ENCODE measurements around the gene LY86. TPM values are rescaled to one million over a fixed set of nuclear protein-coding genes. Genes with fewer than 3 reads are reported as not detected.

LY86 gene
- total RNA-seq = 10 to 100 TPM in 2 of 5 experiments, 1 to 10 TPM in 3; 1.5 to 19.6 (median 4.5) TPM
- polyA plus RNA-seq = 1 to 10 TPM; 5.4 to 9.7 TPM
- 0.81 reads per million for total RNA-seq

GRCh38 chr6:6588064-6588923 lies at the start of gene LY86:
LY86 (plus strand) TSS chr6:6588720; CDS start chr6:6588735, 15 bp downstream.
- H3K4me1 Mint-ChIP-seq = peaks cover 54 to 90% (median 85%) of the 10 kb centered on the region in 7 donors
- H3K4me3 ChIP-seq (ENCODE audit: low read length) = peak within 1 kb of the TSS; percentile 31

GRCh38 chr6:6539036-6539435 lies 49.5 kb upstream of the LY86 start:
- H3K4me1 Mint-ChIP-seq = peaks cover 0 to 8% (median 5%) of the 10 kb centered on the region in 7 donors
- CTCF ChIA-PET = no interaction called here
- peaks cover 0 to 4% (median 0%) of the 10 kb centered on the region in 11 donors for H3K9me3 Mint-ChIP-seq
- H3K36me3 ChIP-seq (ENCODE audit: control insufficient read depth in 2 of 3, insufficient read depth in 3 of 3, low read length in 3 of 3) = no peaks in the 10 kb centered on the region
- H3K27me3 ChIP-seq (ENCODE audit: control insufficient read depth in 2 of 2, insufficient read depth in 2 of 2, low read length in 2 of 2) = no peaks in the 10 kb centered on the region
- H3K9me3 ChIP-seq (ENCODE audit: control insufficient read depth in 2 of 3, low read length in 3 of 3) = no peaks in the 10 kb centered on the region
- no peak overlapping the region for H3K4me3 ChIP-seq (ENCODE audit: low read length)
- ATAC-seq (no peak), DNase-seq (no peak)
- H3K27ac ChIP-seq (ENCODE audit: low read depth, low read length) = no peak overlapping the region
- H3K4me1 ChIP-seq (ENCODE audit: control insufficient read depth in 2 of 2, insufficient read depth in 2 of 2, low read length in 2 of 2) = no peaks in the 10 kb centered on the region
- no peak overlapping the region for H3K4me3 Mint-ChIP-seq
- intact Hi-C loops (cut with micrococcal nuclease) = no loop called here
- peaks cover 0 to 5% (median 3%) of the 10 kb centered on the region in 5 donors for H3K36me3 Mint-ChIP-seq
- POLR2A ChIA-PET = no interaction called here
- H3K27me3 Mint-ChIP-seq = peaks cover 25 to 74% (median 34%) of the 10 kb centered on the region in 5 donors
- no peak overlapping the region for H3K27ac Mint-ChIP-seq

More at GRCh38 chr6:6588064-6588923, at the start of gene LY86:
- Histone ChIP-seq H3K4me1 (ENCODE audit: control insufficient read depth in 2 of 2, insufficient read depth in 2 of 2, low read length in 2 of 2) (peaks cover 13 to 53% of the 10 kb centered on the region in 2 donors), H3K36me3 (ENCODE audit: control insufficient read depth in 2 of 3, insufficient read depth in 3 of 3, low read length in 3 of 3) (no peaks in the 10 kb centered on the region), H3K27me3 (ENCODE audit: control insufficient read depth in 2 of 2, insufficient read depth in 2 of 2, low read length in 2 of 2) (no peaks in the 10 kb centered on the region), H3K27ac (ENCODE audit: low read depth, low read length) (peak within 1 kb of the TSS; percentile 72), H3K9me3 (ENCODE audit: control insufficient read depth in 2 of 3, low read length in 3 of 3) (no peaks in the 10 kb centered on the region)
- DNase-seq (peak in 6 of 9 donors; percentile 34 to 64 (median 58)), ATAC-seq (peak; percentile 46)
- Mint-ChIP-seq H3K27ac (peak within 1 kb of the TSS; percentile 81 to 97 (median 94)), H3K36me3 (peaks cover 0 to 34% (median 0%) of the 10 kb centered on the region in 5 donors), H3K27me3 (peaks cover 0 to 5% (median 0%) of the 10 kb centered on the region in 5 donors), H3K9me3 (peaks cover 0 to 10% (median 0%) of the 10 kb centered on the region in 11 donors), H3K4me3 (peak within 1 kb of the TSS; percentile 74 to 87 (median 79))
- CTCF ChIA-PET = interaction anchor here (0.6 to 1.5 kb wide), 4 partner anchors 30 to 1104 kb away, joined by 3 to 5 read pairs (median 4); no protein-coding TSS in a partner anchor
- intact Hi-C loops (cut with micrococcal nuclease) = loop anchor here (1.0 to 5.0 kb wide), 6 partner anchors 22 to 549 kb away; no protein-coding TSS in a partner anchor
- POLR2A ChIA-PET = interaction anchor here (0.6 to 4.8 kb wide), 11 partner anchors 8 to 1109 kb away, joined by 3 to 35 read pairs (median 5); no protein-coding TSS in a partner anchor

- DNase-seq (no peak), ATAC-seq (no peak)
- Histone ChIP-seq H3K9me3 (ENCODE audit: control insufficient read depth in 2 of 3, low read length in 3 of 3) (no peaks in the 10 kb centered on the region), H3K4me1 (ENCODE audit: control insufficient read depth in 2 of 2, insufficient read depth in 2 of 2, low read length in 2 of 2) (peaks cover 0 to 13% of the 10 kb centered on the region in 2 donors), H3K27ac (ENCODE audit: low read depth, low read length) (no peak overlapping the region), H3K36me3 (ENCODE audit: control insufficient read depth in 2 of 3, insufficient read depth in 3 of 3, low read length in 3 of 3) (no peaks in the 10 kb centered on the region), H3K27me3 (ENCODE audit: control insufficient read depth in 2 of 2, insufficient read depth in 2 of 2, low read length in 2 of 2) (peaks cover 0 to 12% of the 10 kb centered on the region in 2 donors), H3K4me3 (ENCODE audit: low read length) (no peak overlapping the region)
- H3K9me3 Mint-ChIP-seq = peaks cover 0 to 4% (median 0%) of the 10 kb centered on the region in 11 donors
- H3K4me3 Mint-ChIP-seq = no peak overlapping the region
- peaks cover 0 to 5% (median 3%) of the 10 kb centered on the region in 5 donors for H3K36me3 Mint-ChIP-seq
- CTCF ChIA-PET = no interaction called here
- peaks cover 0 to 14% (median 10%) of the 10 kb centered on the region in 7 donors for H3K4me1 Mint-ChIP-seq
- H3K27me3 Mint-ChIP-seq = peaks cover 43 to 85% (median 56%) of the 10 kb centered on the region in 5 donors
- no peak overlapping the region for H3K27ac Mint-ChIP-seq
- intact Hi-C loops (cut with micrococcal nuclease) = loop anchor here in 1 of 2 donors (10.0 kb wide), 1 partner anchor 538 kb away; the partner anchor contains the start of gene NRN1
- POLR2A ChIA-PET = no interaction called here
Observed at GRCh38 chr6:6542357-6542756, 46.2 kb upstream of the LY86 start.

GRCh38 chr6:6543181-6543879 lies 45.2 kb upstream of the LY86 start:
- intact Hi-C loops (cut with micrococcal nuclease) = loop anchor here in 1 of 2 donors (10.0 kb wide), 1 partner anchor 539 kb away; the partner anchor contains the start of gene NRN1
- CTCF ChIA-PET = interaction anchor here (0.8 kb wide), 1 partner anchor 11 kb away, joined by 3 read pairs; no protein-coding TSS in a partner anchor
- Histone ChIP-seq H3K27me3 (ENCODE audit: control insufficient read depth in 2 of 2, insufficient read depth in 2 of 2, low read length in 2 of 2) (peaks cover 0 to 16% of the 10 kb centered on the region in 2 donors), H3K36me3 (ENCODE audit: control insufficient read depth in 2 of 3, insufficient read depth in 3 of 3, low read length in 3 of 3) (no peaks in the 10 kb centered on the region), H3K4me1 (ENCODE audit: control insufficient read depth in 2 of 2, insufficient read depth in 2 of 2, low read length in 2 of 2) (peaks cover 0 to 13% of the 10 kb centered on the region in 2 donors), H3K27ac (ENCODE audit: low read depth, low read length) (no peak overlapping the region), H3K4me3 (ENCODE audit: low read length) (no peak overlapping the region), H3K9me3 (ENCODE audit: control insufficient read depth in 2 of 3, low read length in 3 of 3) (no peaks in the 10 kb centered on the region)
- peaks cover 0 to 5% (median 3%) of the 10 kb centered on the region in 5 donors for H3K36me3 Mint-ChIP-seq
- H3K27ac Mint-ChIP-seq = no peak overlapping the region
- H3K4me1 Mint-ChIP-seq = peaks cover 0 to 10% (median 7%) of the 10 kb centered on the region in 7 donors
- peaks cover 0 to 4% (median 0%) of the 10 kb centered on the region in 11 donors for H3K9me3 Mint-ChIP-seq
- POLR2A ChIA-PET = no interaction called here
- peaks cover 48 to 90% (median 64%) of the 10 kb centered on the region in 5 donors for H3K27me3 Mint-ChIP-seq
- ATAC-seq = no peak
- DNase-seq = no peak
- H3K4me3 Mint-ChIP-seq = no peak overlapping the region

DNA sequence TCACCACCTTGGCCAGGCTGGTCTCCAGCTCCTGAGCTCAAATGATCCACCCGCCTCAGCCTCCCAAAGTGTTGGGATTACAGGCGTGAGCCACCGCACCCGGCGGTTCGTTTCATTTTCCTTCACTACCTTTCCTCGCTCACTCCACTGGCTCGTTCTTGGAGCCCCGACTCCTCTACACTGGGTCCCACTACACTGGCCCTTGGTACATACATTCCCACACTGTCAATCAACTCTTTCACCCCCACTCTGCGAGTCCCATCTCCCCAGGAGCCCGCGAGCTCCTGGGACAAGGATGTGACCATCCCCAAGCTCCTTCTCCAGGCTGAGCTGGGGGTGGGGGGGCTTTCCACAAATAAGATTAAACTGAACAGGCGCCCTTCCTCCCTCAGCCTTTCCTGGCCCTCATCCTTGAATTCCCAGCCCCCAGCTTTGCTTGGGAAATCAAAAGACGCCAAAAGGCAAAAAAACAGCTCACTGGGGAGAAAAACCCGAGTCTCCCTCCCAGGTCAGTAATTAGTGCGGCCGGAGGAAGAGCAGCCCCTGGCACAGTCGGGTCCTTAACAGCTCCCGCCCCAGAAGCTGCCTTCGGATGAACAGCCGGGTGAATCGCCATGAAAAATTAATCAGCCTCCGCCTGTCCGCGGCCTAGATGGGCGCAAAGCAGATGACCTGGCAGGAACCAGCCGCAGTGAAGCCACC lies 42.8 kb upstream of the LY86 start:
- DNase-seq (no peak), ATAC-seq (no peak)
- Histone ChIP-seq H3K9me3 (ENCODE audit: control insufficient read depth in 2 of 3, low read length in 3 of 3) (no peaks in the 10 kb centered on the region), H3K4me1 (ENCODE audit: control insufficient read depth in 2 of 2, insufficient read depth in 2 of 2, low read length in 2 of 2) (peaks cover 0 to 13% of the 10 kb centered on the region in 2 donors), H3K27me3 (ENCODE audit: control insufficient read depth in 2 of 2, insufficient read depth in 2 of 2, low read length in 2 of 2) (peaks cover 0 to 16% of the 10 kb centered on the region in 2 donors), H3K4me3 (ENCODE audit: low read length) (peak overlapping the region; percentile 59), H3K36me3 (ENCODE audit: control insufficient read depth in 2 of 3, insufficient read depth in 3 of 3, low read length in 3 of 3) (no peaks in the 10 kb centered on the region), H3K27ac (ENCODE audit: low read depth, low read length) (no peak overlapping the region)
- Mint-ChIP-seq H3K27ac (peak overlapping the region in 1 of 9 donors; percentile 7), H3K9me3 (peaks cover 0 to 4% (median 0%) of the 10 kb centered on the region in 11 donors), H3K27me3 (peaks cover 48 to 85% (median 57%) of the 10 kb centered on the region in 5 donors), H3K4me1 (peaks cover 0 to 9% (median 4%) of the 10 kb centered on the region in 7 donors), H3K36me3 (peaks cover 0 to 5% (median 3%) of the 10 kb centered on the region in 5 donors), H3K4me3 (peak overlapping the region in 9 of 10 donors; percentile 48 to 85 (median 78))
- intact Hi-C loops (cut with micrococcal nuclease) = loop anchor here (5.0 to 10.0 kb wide), 5 partner anchors 541 to 1333 kb away; partner anchors contain the start of gene NRN1 (in 1 of the 2)
- POLR2A ChIA-PET = no interaction called here
- CTCF ChIA-PET = interaction anchor here (0.6 to 3.1 kb wide), 13 partner anchors 10 to 1404 kb away, joined by 3 to 26 read pairs (median 6); no protein-coding TSS in a partner anchor

Measured in naive thymus-derived CD4-positive, alpha-beta T cell (primary cell).